ENCODE data around the gene KHDC4.

GRCh38 chr1:155952505-155952890 lies 18.3 kb upstream of the KHDC4 start:
- TF ChIP-seq POLR2A (IDR thresholded peaks at IDR 0.05) (no peak), EP300 (IDR thresholded peaks at IDR 0.05) (no peak)
- TF ChIP-seq, protein P1, sequence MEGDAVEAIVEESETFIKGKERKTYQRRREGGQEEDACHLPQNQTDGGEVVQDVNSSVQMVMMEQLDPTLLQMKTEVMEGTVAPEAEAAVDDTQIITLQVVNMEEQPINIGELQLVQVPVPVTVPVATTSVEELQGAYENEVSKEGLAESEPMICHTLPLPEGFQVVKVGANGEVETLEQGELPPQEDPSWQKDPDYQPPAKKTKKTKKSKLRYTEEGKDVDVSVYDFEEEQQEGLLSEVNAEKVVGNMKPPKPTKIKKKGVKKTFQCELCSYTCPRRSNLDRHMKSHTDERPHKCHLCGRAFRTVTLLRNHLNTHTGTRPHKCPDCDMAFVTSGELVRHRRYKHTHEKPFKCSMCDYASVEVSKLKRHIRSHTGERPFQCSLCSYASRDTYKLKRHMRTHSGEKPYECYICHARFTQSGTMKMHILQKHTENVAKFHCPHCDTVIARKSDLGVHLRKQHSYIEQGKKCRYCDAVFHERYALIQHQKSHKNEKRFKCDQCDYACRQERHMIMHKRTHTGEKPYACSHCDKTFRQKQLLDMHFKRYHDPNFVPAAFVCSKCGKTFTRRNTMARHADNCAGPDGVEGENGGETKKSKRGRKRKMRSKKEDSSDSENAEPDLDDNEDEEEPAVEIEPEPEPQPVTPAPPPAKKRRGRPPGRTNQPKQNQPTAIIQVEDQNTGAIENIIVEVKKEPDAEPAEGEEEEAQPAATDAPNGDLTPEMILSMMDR (IDR thresholded peaks at IDR 0.05): no peak

Measured in tibial nerve (tissue), 4 donors.